Sigmoid colon (tissue), 7 donors: ENCODE data around the gene ZNF175. TPM values are rescaled to one million over a fixed set of nuclear protein-coding genes. Genes with fewer than 3 reads are reported as not detected.
"Not testable (repeated sequence)": the region's sequence is repeated elsewhere in the genome, so short reads cannot be mapped to it uniquely, and the experiment has no call there.

Experiments used
- DNase-seq: peaks from one replicate; pipeline ENCODE4 v3.0.0-alpha.2; 2019
- H3K27ac ChIP-seq, 4 donors: fragments of 200-600 bp; sonication (generic); one replicate each; pipeline ENCODE4 v1.5.1; 2016 to 2019; ENCODE audit warnings: mild to moderate bottlenecking in 1 of 4
- H3K27me3 ChIP-seq, 3 donors: fragments of 200-600 bp; sonication (generic); one replicate each; pipeline ENCODE4 v1.5.1; 2019; ENCODE audit warnings: mild to moderate bottlenecking in 1 of 3
- H3K36me3 ChIP-seq, 4 donors: fragments of 200-600 bp; sonication (generic); one replicate each; pipeline ENCODE4 v1.5.1; 2016 to 2019
- H3K4me1 ChIP-seq, 4 donors: fragments of 200-600 bp; sonication (generic); one replicate each; pipeline ENCODE4 v1.5.1; 2017 to 2019
- H3K4me3 ChIP-seq, 4 donors: fragments of 200-600 bp; sonication (generic); one replicate each; pipeline ENCODE4 v1.5.1; 2017 to 2019; ENCODE audit warnings: mild to moderate bottlenecking in 2 of 4, moderate library complexity in 1 of 4
- H3K9me3 ChIP-seq, 4 donors: fragments of 200-600 bp in 3 of 4; sonication (generic) in 3 of 4; one replicate each; pipeline versions ENCODE4 v1.5.1 to v1.6.1; 2013 to 2019
- EP300 ChIP-seq, 4 donors: sonication (generic); formaldehyde crosslinking; IDR thresholded peaks; one replicate each; pipeline ENCODE4 v1.6.1; 2017; ENCODE audit warnings: antibody characterized with exemption in 4 of 4
- POLR2A ChIP-seq, 2 donors: fragments of 450-650 bp; IDR thresholded peaks; one replicate each; pipeline ENCODE4 v1.6.1; 2016; ENCODE audit warnings: antibody characterized with exemption in 2 of 2, mild to moderate bottlenecking in 2 of 2, moderate library complexity in 2 of 2
- POLR2AphosphoS5 ChIP-seq, 4 donors: sonication (generic); formaldehyde crosslinking; IDR thresholded peaks; one replicate each; pipeline ENCODE4 v1.6.1; 2017; ENCODE audit warnings: antibody characterized with exemption in 4 of 4
- WGBS, 2 donors: extraction: QIAGEN DNeasy Blood & Tissue Kit; methylation state at CpG; one replicate each; pipeline ENCODE4 v1.1.7; 2013; 5-methylcytosine and 5-hydroxymethylcytosine counted together
- intact Hi-C: fragments of 100-400 bp; cut with DNase I; formaldehyde crosslinking; loops from one replicate; pipeline ENCODE4 v1.15.1; 2023
- polyA plus RNA-seq, 3 donors: library from polyadenylated mRNA; stranded (reverse); fragments of 200-250 nt; gene quantifications; one replicate each; pipeline ENCODE4 v1.2.3, GENCODE V29; 2013
- total RNA-seq, 4 donors: library from RNA; depleted of rRNA; stranded (reverse); fragments of >200 nt; gene quantifications; one replicate each; pipeline ENCODE4 v1.1.0, GENCODE V29; 2016
- TF ChIP-seq, protein P1 (sequence below), 4 experiments: fragments of 450-650 bp in 3 of 4; fragments of 200-600 bp in 1 of 4; IDR thresholded peaks; one replicate each; pipeline ENCODE4 v1.5.1; 2016 to 2019; ENCODE audit warnings: antibody characterized with exemption in 4 of 4, mild to moderate bottlenecking in 3 of 4, moderate library complexity in 2 of 4
- donor health status: healthy with polysubstance abuse.
- donor health status: Bipolar disorder and iron deficiency.
- donor health status: healthy.

Gene ZNF175
- total and polyA plus RNA-seq, 7 donors, result 1.4 to 5.8 (median 3.6) TPM

DNA sequence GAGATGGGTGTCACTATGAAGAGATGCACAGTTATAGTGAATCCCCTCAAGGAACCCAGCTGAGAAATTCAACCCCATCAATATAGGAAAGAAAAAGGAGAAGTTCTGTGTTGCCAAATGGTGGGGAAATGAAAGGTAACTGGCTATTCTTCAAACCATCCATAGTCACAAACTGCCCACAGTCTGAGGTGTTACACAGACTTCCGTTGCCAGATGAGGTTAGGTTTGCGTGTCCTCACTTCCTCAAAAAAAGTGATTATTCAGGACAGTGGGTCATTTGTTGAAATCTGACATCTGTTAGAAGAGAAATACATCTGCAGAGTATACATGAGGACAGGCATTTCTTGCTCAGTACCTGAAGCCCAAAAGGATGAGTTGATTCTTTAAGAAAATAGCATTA lies 50.1 kb downstream of the ZNF175 start:
- peaks cover 0 to 7% (median 0%) of the 10 kb centered on the region in 3 donors for H3K27me3 ChIP-seq
- H3K4me1 ChIP-seq, result no peaks in the 10 kb centered on the region
- intact Hi-C loops, result no loop called here
- TF ChIP-seq POLR2AphosphoS5 (IDR thresholded peaks at IDR 0.05) (no peak), POLR2A (IDR thresholded peaks at IDR 0.05) (no peak), EP300 (IDR thresholded peaks at IDR 0.05) (no peak)
- TF ChIP-seq, protein P1, sequence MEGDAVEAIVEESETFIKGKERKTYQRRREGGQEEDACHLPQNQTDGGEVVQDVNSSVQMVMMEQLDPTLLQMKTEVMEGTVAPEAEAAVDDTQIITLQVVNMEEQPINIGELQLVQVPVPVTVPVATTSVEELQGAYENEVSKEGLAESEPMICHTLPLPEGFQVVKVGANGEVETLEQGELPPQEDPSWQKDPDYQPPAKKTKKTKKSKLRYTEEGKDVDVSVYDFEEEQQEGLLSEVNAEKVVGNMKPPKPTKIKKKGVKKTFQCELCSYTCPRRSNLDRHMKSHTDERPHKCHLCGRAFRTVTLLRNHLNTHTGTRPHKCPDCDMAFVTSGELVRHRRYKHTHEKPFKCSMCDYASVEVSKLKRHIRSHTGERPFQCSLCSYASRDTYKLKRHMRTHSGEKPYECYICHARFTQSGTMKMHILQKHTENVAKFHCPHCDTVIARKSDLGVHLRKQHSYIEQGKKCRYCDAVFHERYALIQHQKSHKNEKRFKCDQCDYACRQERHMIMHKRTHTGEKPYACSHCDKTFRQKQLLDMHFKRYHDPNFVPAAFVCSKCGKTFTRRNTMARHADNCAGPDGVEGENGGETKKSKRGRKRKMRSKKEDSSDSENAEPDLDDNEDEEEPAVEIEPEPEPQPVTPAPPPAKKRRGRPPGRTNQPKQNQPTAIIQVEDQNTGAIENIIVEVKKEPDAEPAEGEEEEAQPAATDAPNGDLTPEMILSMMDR (IDR thresholded peaks at IDR 0.05), result no peak
- no peak overlapping the region for H3K27ac ChIP-seq
- 35 to 50% methylated on average over 2 of the region's 2 CpGs for WGBS, 2 donors
- no peaks in the 10 kb centered on the region for H3K36me3 ChIP-seq
- H3K4me3 ChIP-seq, result no peak overlapping the region
- no peak for DNase-seq
- no peaks in the 10 kb centered on the region for H3K9me3 ChIP-seq

DNA sequence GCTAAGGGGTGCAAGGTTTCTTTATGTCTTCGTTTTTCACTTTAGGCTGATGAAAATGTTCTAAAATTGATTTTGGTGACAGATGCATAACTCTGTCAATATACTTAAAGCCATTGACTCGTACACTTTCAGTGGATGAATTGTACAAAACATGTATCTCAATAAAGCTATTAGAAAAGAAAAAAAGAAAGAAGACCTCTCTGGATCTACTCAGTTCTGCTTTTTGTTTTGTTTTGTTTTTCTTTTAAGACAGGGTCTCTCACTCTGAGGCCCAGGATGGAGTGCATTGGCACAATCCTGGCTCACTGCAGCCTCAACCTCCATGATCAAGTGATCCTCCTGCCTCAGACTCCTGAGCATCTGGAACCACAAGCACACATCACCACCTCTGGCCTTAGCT lies 55.6 kb downstream of the ZNF175 start:
- no peaks in the 10 kb centered on the region for H3K36me3 ChIP-seq
- no peaks in the 10 kb centered on the region for H3K9me3 ChIP-seq
- H3K4me3 ChIP-seq, result no peak overlapping the region
- DNase-seq, result no peak
- H3K27ac ChIP-seq, result no peak overlapping the region
- intact Hi-C loops, result no loop called here
- TF ChIP-seq POLR2A (IDR thresholded peaks at IDR 0.05), result no peak
- TF ChIP-seq, protein P1 (IDR thresholded peaks at IDR 0.05), result no peak
- no peak for TF ChIP-seq EP300 (IDR thresholded peaks at IDR 0.05)
- TF ChIP-seq POLR2AphosphoS5 (IDR thresholded peaks at IDR 0.05), result no peak
- WGBS, 2 donors, result 55 to 78% methylated on average over 2 of the region's 2 CpGs
- no peaks in the 10 kb centered on the region for H3K4me1 ChIP-seq
- H3K27me3 ChIP-seq, result peaks cover 0 to 23% (median 0%) of the 10 kb centered on the region in 3 donors

DNA sequence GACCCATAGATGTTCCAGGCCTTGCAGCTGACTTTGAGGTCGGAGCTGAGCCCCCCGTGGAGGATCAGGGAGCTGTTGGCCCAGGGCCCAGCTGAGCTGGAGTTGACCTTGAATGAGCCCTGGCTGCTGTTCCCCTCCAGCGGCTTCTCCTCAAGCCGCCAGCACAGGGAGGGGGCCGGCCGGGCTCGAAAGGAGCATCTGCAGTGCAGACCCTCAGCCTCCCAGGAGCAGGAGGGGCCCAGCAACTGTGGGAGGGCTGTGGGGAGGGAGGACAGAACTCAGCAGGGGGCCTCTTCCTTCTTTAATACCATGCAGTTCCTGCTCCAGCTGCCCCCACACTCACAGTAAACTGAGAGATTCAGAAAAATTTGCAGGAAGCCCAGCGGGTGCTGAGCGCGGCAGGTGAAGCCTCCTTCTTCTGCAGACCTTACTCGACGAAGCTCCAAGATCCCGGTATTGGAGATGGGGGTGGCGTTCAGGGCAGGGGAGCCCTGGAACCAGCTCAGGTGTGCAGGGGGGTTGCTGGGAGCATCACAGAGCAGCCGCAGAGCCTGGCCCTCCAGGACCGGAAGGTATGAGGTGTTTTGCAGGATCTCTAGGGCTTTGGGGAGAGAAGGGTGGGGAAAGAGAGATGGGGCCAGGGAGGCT lies 56.5 kb downstream of the ZNF175 start:
- peaks cover 0 to 23% (median 0%) of the 10 kb centered on the region in 3 donors for H3K27me3 ChIP-seq
- WGBS, 2 donors, result 71 to 73% methylated on average over 16 of the region's 16 CpGs

GRCh38 chr19:51628153-51628939 lies 57.3 kb downstream of the ZNF175 start:
- WGBS, 2 donors, result 85% methylated on average over 14 of the region's 14 CpGs
- no peak for DNase-seq
- no peak overlapping the region for H3K4me3 ChIP-seq
- intact Hi-C loops, result no loop called here
- no peaks in the 10 kb centered on the region for H3K4me1 ChIP-seq
- TF ChIP-seq, protein P1 (IDR thresholded peaks at IDR 0.05), result no peak
- TF ChIP-seq POLR2AphosphoS5 (IDR thresholded peaks at IDR 0.05) (no peak), POLR2A (IDR thresholded peaks at IDR 0.05) (no peak)
- H3K27ac ChIP-seq, result no peak overlapping the region
- no peaks in the 10 kb centered on the region for H3K36me3 ChIP-seq
- peaks cover 0 to 23% (median 0%) of the 10 kb centered on the region in 3 donors for H3K27me3 ChIP-seq
- no peaks in the 10 kb centered on the region for H3K9me3 ChIP-seq

More for the DNA sequence above, 56.5 kb downstream of the ZNF175 start:
- no peak for DNase-seq
- Histone ChIP-seq H3K27ac (no peak overlapping the region), H3K9me3 (no peaks in the 10 kb centered on the region), H3K4me3 (no peak overlapping the region), H3K36me3 (no peaks in the 10 kb centered on the region), H3K4me1 (no peaks in the 10 kb centered on the region)
- TF ChIP-seq EP300 (IDR thresholded peaks at IDR 0.05), result no peak
- TF ChIP-seq POLR2AphosphoS5 (IDR thresholded peaks at IDR 0.05), result no peak
- TF ChIP-seq, protein P1 (IDR thresholded peaks at IDR 0.05), result no peak
- intact Hi-C loops, result no loop called here

GRCh38 chr19:51630315-51630714 lies 59.2 kb downstream of the ZNF175 start, which contains the start of gene SIGLEC5:
SIGLEC5 (minus strand) TSS chr19:51630401; CDS start chr19:51630335, 66 bp downstream.
- H3K36me3 ChIP-seq, H3K9me3 ChIP-seq, intact Hi-C loops, DNase-seq, H3K4me3 ChIP-seq, H3K27ac ChIP-seq, H3K4me1 ChIP-seq: not testable (repeated sequence)
- 29 to 73% methylated on average over 10 of the region's 13 CpGs for WGBS, 2 donors
- H3K27me3 ChIP-seq, result peaks cover 0 to 23% (median 0%) of the 10 kb centered on the region in 3 donors
